ENCODE data around the gene ULK4.

ULK4 gene

DNA sequence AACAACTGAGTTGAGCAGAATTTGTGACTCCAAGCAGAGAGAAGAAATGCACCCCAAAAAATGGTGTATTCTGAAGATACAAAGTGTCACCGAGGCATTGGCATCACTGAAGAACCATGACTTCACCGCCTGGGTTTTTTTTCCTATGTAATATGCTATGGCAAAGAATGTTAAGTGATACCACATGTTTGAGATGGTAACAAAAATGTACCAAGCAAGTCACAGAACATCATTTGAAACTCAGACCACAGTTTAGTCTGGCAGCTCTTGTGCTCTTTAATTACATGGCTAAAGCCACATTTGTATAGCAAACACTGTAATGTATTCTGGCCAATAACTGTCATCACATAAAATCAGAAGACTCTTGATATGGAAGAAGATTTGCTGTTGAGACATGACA, 323.5 kb downstream of the ULK4 start:
- DNase-seq (ENCODE audit: low read depth), result no peak

GRCh38 chr3:41632700-41633099, 329.2 kb downstream of the ULK4 start:
- no peak for DNase-seq (ENCODE audit: low read depth)

DNA sequence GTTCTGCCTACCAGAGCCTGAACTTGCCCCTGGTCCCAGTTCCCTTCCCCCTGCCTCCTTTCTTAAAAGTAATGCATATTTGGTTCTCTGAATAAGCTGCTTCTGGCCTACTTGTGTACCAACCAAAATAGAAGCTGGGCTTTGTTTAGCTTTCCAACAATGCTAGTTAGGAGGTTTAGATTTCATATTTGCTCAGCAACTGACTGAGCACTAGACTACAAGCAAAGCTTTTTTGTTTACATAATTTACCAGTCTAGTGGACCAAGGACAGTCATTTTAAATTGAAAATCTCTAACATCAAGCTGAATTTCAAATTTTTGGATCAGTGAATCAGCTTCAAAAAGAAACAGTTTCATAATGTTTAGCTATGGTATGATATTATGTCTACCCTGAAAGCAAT, 331.2 kb downstream of the ULK4 start:
- DNase-seq (ENCODE audit: low read depth), result no peak

GRCh38 chr3:41629986-41630385, 331.9 kb downstream of the ULK4 start:
- no peak for DNase-seq (ENCODE audit: low read depth)

DNA sequence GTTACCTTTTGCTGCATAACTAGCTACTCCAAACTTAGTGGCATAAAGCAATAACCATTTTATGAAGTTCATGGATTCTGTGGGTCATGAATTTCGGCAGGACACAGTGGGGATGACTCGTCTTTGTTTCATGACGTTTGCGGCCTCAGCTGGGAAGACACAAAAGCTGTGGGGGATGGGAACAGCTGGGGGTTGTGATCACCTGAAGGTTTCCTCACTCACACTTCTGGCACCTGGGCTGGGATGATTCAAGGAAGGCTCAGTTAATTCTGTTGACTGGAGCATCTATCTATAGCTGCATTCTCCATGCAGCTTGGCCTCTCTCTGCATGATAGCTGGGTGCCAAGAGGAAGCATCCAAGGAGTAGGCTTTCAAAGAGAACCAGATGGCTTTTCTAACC, 332.8 kb downstream of the ULK4 start:
- DNase-seq (ENCODE audit: low read depth), result no peak

DNA sequence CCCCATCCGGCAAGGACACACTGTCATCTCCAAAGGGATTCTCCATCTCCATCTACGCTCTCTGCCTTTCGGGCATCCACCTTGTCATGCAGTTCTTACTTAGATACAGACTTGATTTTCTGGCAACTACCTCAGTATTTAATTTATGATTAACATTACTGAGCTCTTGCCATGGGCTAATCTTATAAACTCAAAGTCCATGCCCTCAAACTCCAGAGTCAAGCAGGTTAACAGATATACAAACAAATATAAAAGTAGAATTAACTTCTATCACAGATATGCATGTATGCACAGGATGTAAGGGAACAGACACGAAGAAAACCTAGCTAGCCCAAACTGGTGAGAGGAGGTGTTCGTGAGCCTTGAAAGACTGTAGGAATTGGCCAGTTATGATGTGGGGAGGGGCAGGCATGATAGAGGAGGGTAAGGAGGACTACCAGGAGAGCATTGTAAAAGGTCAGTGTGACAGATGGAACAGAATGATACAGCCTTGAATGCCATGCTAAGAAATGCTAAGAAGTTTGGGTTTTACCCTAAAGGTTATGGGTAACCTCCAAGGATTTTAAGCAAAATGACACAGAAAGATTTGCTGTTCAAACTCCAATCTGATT, 334.3 kb downstream of the ULK4 start:
- no peak for DNase-seq (ENCODE audit: low read depth)

DNA sequence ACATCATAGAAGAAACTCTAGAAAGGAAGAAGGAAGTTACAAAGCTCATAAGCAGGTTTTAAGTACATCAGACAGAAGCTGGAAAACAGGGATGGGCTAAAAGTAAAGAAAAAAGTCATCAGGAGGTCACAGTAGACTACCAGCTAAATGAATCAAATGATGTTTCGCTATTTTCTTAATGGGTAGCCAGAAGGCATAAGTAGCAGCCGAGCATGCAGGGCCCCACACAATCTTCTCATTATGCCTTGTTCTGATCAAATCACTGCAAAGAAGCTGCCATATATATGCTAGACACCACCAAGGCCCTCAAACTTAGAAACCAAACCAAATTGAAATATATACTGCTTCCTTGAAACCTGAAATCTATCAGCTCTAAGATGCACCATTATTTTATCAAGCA, 349.1 kb downstream of the ULK4 start:
- no peak for DNase-seq (ENCODE audit: low read depth)

DNA sequence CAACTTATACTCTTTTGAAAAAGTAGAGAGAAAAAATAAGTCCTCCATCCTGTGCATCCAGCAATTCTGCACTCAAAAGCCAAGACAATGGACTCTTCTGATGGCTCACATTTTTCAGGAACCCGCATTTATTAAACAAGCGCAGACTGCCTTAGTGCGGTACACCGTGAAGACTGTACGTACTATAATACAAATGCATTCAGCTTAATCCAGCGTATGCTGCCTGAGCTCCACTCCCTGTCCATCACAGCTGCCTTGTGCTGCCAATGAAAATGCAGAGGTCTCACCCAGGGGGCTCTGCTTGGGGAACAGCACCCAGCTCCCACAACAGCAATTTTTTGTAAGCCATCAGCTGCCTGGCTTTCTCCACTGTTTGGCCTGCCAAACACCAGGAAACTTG, 350.9 kb downstream of the ULK4 start:
- DNase-seq (ENCODE audit: low read depth), result no peak

GRCh38 chr3:41608347-41608746, 353.6 kb downstream of the ULK4 start:
- DNase-seq (ENCODE audit: low read depth), result no peak

DNA sequence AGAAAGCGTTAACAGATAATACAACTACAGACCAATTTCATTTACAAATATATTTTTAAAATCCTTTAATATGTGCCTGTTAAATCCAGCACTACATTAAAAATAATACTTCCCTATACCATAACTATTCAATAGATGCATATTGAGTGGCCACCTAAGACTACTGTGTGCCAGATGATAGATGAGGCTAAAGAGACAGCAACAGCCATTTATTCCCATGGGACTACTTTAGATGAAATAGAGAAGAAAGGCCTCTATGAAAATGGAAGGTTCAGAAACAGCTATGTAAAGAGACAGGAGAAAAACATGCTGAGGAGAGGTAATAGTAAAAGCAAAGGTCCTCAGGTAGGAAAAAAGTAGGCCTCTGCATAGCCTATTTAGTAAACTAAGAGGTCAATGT, 358.1 kb downstream of the ULK4 start:
- no peak for DNase-seq (ENCODE audit: low read depth)

DNA sequence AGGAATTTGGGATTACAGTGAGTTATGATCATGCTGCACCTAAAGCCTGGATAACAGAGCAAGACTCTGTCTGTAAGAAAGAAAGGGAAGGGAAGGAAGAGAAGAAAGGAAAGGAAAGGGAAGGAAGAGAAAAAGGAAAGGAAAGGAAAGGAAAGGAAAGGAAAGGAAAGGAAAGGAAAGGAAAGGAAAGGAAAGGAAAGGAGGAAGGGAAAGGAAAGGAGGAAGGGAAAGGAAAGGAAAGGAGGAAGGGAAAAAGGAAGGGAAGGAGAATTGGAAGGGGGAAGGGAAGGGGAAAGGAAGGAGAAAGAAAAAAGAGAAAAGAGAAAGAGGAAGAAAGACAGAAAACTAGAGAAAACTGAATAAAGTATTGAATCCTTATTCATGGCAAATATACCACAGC, 359.8 kb downstream of the ULK4 start:
- no peak for DNase-seq (ENCODE audit: low read depth)

DNA sequence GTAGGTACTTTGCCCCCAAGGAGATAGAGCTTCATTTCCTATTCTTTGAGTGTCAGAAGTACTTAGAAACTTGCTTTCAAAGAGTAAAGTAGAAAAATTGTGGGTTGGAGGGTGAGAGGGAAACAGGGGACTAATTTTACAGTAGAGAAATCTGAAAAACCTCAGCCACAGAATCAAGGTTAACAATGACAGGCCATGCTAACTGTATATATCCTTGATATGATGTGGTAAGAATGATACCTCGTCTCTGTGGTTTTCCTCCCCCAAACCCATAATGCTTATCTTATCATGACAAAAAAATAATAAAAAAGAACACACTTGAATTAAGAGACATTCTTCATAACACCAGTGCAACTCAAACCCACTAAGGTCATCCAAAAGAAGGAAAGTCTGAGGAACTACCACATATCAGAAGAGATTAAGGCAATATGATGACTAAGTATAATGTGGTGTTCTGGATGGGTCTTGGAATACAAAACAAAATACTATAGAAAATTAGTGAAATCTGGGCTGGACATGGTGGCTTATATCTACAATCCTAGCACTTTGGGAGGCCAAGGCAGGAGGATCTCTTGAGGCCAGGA, 360.4 kb downstream of the ULK4 start:
- no peak for DNase-seq (ENCODE audit: low read depth)

GRCh38 chr3:41600616-41601015, 361.3 kb downstream of the ULK4 start:
- no peak for DNase-seq (ENCODE audit: low read depth)

- DNase-seq (ENCODE audit: low read depth), result no peak
Observed at GRCh38 chr3:41599127-41599484, 362.8 kb downstream of the ULK4 start.

GRCh38 chr3:41598402-41599126, 363.3 kb downstream of the ULK4 start:
- no peak for DNase-seq (ENCODE audit: low read depth)

GRCh38 chr3:41593774-41594173, 368.1 kb downstream of the ULK4 start:
- DNase-seq (ENCODE audit: low read depth), result no peak

DNA sequence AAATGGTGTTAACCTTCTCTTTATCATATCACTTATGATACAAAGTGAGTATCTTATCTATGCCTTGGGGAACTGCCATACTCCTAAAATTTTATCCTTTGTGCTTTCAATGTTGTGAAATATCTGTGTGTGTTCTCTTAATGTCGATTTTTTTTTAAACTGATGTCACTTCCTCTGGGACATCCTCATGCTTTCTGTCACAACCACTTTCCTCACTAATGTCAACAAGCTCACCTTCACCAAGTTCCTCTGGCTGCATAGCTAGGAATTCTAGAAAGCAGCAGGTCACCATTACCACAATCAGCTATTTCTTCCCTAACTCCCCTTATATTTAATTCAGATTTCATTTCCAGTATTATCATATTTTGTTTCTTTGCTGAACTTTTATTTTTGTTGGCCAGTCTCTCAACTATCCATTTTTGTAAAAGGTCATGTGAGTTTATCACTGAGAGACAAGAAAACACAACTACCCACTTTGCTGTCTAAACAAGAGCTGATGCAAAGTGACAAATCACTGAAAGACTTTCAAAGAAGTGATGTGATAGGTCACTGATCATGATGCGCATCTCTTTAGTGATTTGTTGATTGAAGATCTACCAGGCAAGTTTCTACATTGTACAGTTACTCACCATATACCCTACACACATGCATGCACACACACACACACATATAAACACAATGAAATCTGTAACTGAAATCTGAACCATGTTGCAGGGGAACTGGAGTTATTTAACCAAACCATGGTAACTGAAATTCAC, 369.0 kb downstream of the ULK4 start:
- no peak for DNase-seq (ENCODE audit: low read depth)

DNA sequence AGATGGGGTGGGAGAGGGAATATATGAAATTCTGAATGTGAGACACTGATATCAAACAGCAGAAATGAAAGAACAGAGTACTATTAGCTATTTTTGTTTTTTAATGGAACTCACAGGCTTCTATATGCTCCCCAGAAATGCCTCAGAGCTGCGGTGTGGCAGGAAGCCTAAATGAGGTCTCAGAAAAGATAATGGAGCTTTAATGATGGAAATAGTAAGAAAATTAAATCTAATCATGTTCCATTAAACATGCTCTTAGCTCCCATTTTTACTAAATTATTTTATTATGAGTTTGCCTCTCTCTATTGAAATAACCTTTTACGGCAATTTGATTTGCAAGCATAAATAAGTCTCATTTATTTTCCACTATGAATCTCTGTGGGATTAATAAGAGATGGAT, 378.9 kb downstream of the ULK4 start:
- DNase-seq (ENCODE audit: low read depth), result no peak

- DNase-seq (ENCODE audit: low read depth), result no peak
Observed at GRCh38 chr3:41581700-41582099, 380.2 kb downstream of the ULK4 start.

- DNase-seq (ENCODE audit: low read depth), result no peak
Observed at GRCh38 chr3:41580274-41580959, 381.5 kb downstream of the ULK4 start.

DNA sequence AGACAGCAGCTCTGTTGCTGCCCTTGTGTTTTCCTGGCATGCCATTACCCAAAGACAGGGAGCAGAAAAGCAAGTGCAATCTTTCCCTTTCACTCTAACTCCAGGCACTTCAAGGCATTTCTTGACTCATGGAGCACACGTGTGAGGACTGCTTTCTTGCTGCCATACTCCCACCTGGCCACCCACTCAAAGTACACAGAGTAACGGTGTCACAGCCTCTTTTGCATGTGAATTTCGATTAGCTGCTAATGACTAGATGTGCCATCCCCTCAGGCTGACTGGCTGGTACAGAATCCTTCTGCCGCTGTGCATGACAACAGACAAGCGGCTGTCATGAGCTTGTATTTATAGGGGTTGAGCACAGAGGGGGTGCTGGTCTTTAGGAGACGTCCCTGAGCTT, 382.0 kb downstream of the ULK4 start:
- no peak for DNase-seq (ENCODE audit: low read depth)

DNA sequence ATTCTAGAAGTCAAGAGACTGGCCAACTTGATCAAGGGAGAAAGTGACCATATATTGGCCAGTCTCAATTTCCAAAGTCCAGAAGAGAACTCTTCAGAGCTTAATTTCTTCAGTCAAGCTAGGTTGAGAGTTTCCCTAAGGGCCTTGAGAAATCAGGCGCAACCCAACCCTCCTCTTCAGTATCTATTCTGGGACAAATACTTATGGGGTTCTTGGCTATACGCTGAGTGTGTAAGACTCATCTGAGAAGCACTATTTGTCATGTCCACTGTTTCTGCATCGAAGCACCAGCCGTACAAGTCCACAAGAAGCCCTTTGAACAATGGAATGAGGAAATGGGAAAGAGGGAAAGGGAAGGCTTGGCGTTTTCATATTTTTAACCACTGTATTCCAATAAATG, 383.1 kb downstream of the ULK4 start:
- DNase-seq (ENCODE audit: low read depth), result no peak

GRCh38 chr3:41575724-41576123, 386.2 kb downstream of the ULK4 start:
- no peak for DNase-seq (ENCODE audit: low read depth)

All from stimulated activated CD8-positive, alpha-beta memory T cell treated with anti-CD3 and anti-CD28 coated beads, Interleukin-4, amount 100 ng/mL, for 24 hours (primary cell).